ENCODE results near the gene SOAT1.

DNA sequence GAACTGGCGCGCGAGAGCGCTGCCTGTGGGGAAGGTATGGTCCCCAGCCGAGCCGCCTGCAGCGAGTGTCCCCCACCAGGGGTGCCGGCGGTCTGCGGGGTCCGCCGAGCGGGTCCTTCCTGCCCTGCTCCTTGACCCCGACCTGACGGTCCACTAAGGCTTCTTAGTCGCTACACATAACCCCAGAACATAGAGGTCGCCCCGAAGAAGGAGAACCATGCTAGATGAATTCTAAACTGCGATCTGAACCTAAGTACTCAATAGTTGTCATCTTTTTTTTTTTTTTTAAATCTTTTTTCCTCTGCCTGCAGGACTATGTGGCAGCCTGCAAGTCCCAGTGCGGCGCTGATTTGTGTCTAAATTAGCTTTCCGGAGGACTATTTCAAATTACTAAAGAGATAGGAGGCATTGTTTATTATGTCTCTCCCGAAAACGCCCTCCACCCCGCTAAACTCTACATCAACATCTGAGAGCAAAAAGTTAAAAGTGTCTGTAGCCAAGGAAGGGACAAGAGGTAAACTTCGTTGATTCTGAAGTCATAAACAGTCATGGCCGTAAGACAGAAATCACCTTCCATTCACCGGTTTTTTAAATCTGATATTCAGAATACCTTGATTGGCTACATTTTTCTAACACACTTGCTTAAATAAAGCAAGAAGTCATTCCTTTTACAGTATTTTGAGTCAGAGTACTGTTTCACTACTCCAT lies 72.7 kb downstream of the SOAT1 start:
- TF ChIP-seq, protein P1, sequence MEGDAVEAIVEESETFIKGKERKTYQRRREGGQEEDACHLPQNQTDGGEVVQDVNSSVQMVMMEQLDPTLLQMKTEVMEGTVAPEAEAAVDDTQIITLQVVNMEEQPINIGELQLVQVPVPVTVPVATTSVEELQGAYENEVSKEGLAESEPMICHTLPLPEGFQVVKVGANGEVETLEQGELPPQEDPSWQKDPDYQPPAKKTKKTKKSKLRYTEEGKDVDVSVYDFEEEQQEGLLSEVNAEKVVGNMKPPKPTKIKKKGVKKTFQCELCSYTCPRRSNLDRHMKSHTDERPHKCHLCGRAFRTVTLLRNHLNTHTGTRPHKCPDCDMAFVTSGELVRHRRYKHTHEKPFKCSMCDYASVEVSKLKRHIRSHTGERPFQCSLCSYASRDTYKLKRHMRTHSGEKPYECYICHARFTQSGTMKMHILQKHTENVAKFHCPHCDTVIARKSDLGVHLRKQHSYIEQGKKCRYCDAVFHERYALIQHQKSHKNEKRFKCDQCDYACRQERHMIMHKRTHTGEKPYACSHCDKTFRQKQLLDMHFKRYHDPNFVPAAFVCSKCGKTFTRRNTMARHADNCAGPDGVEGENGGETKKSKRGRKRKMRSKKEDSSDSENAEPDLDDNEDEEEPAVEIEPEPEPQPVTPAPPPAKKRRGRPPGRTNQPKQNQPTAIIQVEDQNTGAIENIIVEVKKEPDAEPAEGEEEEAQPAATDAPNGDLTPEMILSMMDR (conservative IDR thresholded peaks at IDR 0.05 in 1 of 2, IDR thresholded peaks at IDR 0.05 in 1 of 2; ENCODE audit: extremely low read depth in 1 of 2, insufficient read depth in 1 of 2, low read depth in 1 of 2, low read length in 2 of 2): no peak
- no peak for TF ChIP-seq EZH2 (IDR thresholded peaks at IDR 0.05; ENCODE audit: borderline replicate concordance, low read length)
